GM18498 (cell line): ENCODE results near the gene TNRC6C.

Experiments used
- ATAC-seq: cut with Tn5 transposase; IDR thresholded peaks from one replicate; pipeline ENCODE4 v1.9.1; 2021; ENCODE audit warnings: mild to moderate bottlenecking, moderate library complexity; ENCODE audit not compliant: unreplicated experiment

Gene TNRC6C

GRCh38 chr17:77957857-77958715 is at the start of gene TNRC6C:
TNRC6C (plus strand) TSS chr17:77958703; CDS start chr17:78004207, 45,504 bp downstream.
- peak; percentile 83 for ATAC-seq

- no peak for ATAC-seq
Observed at GRCh38 chr17:77909236-77909635, 49.3 kb upstream of the TNRC6C start.

- no peak for ATAC-seq
Observed at GRCh38 chr17:77909816-77910215, 48.7 kb upstream of the TNRC6C start.

GRCh38 chr17:77914385-77915254 is 43.9 kb upstream of the TNRC6C start:
- ATAC-seq, result no peak

- no peak for ATAC-seq
Observed at GRCh38 chr17:77915594-77916021, 42.9 kb upstream of the TNRC6C start.

- ATAC-seq, result no peak
Observed at GRCh38 chr17:77916264-77916663, 42.2 kb upstream of the TNRC6C start.

- no peak for ATAC-seq
Observed at GRCh38 chr17:77916703-77917481, 41.6 kb upstream of the TNRC6C start.

- no peak for ATAC-seq
Observed at GRCh38 chr17:77919276-77919675, 39.2 kb upstream of the TNRC6C start.

GRCh38 chr17:77923135-77923534 is 35.4 kb upstream of the TNRC6C start:
- no peak for ATAC-seq

- ATAC-seq, result no peak
Observed at GRCh38 chr17:77923776-77924513, 34.6 kb upstream of the TNRC6C start.

- no peak for ATAC-seq
Observed at GRCh38 chr17:77924757-77925336, 33.7 kb upstream of the TNRC6C start.

- no peak for ATAC-seq
Observed at GRCh38 chr17:77925831-77926543, 32.5 kb upstream of the TNRC6C start.

- ATAC-seq, result no peak
Observed at GRCh38 chr17:77926981-77927380, 31.5 kb upstream of the TNRC6C start.

- no peak for ATAC-seq
Observed at GRCh38 chr17:77927777-77928518, 30.6 kb upstream of the TNRC6C start.

GRCh38 chr17:77928519-77929179 is 29.9 kb upstream of the TNRC6C start:
- ATAC-seq, result no peak

- ATAC-seq, result no peak
Observed at GRCh38 chr17:77929180-77929564, 29.3 kb upstream of the TNRC6C start.

GRCh38 chr17:77929871-77930436 is 28.5 kb upstream of the TNRC6C start:
- no peak for ATAC-seq
